ENCODE measurements around the gene TNRC6B.
"Not testable (repeated sequence)": the region's sequence is repeated elsewhere in the genome, so short reads cannot be mapped to it uniquely, and the experiment has no call there.

Gene TNRC6B

DNA sequence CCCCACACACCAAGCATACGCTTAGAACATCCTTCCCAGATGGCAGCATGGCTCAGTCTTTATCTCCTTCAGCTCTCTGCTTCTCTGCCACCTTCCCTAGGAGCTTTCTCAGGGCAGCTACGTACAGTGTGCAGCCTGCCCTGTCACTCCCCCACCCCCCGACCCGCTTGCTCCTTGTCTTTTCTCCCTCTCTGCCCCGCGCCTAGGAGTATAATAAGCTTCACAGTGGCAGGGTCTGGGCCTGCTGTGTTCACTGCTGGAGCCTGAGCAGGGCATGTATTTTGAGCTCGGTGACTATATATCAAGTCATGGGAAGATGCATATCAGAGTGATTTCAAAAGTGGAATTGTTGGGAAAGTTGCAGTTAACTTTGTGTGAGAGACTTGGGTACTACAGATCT is 112.8 kb downstream of the TNRC6B start:
- no peak for DNase-seq

DNA sequence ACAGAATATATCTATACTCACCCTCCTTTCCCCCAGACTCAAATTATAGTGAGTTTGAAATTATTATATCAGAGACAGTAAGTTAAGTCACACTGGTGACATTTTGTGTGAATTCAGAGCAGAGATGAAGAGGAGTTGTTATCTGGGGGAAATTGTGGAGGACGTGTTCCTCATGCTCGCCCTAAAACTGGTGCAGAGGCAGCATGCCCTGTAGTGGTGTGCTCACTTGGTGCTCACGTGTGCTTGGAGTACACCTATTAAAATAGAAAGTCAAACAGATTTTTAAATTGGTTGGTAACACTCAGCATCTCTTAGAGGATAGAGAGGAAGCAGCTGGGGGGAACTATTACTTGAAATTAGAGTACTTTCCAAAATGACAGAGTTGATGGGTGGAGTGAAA is 117.0 kb downstream of the TNRC6B start:
- DNase-seq, result no peak

GRCh38 chr22:40300316-40300715 is 122.6 kb downstream of the TNRC6B start:
- DNase-seq, result no peak

- no peak for DNase-seq
Observed at GRCh38 chr22:40300884-40301672, 123.4 kb downstream of the TNRC6B start.

DNA sequence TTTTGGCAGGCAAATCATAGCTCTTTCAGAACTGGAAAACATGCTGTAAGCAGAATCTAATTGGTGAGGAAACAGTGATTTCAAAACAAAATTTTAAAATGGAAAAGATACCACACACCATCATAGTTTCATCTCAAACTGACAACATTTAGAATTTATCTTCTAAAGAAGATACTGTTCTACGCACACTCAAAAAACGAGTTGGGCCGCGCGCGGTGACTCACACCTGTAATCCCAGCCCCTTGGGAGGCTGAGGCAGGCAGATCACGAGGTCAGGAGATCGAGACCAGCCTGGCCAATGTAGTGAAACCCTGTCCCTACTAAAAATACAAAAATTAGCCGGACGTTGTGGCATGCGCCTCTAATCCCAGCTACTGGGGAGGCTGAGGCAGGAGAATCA is 124.4 kb downstream of the TNRC6B start:
- DNase-seq, result peak; percentile 26 to 44

- DNase-seq, result no peak
Observed at GRCh38 chr22:40305625-40306024, 127.9 kb downstream of the TNRC6B start.

- DNase-seq, result no peak
Observed at GRCh38 chr22:40308999-40309573, 131.4 kb downstream of the TNRC6B start.

GRCh38 chr22:40309631-40310030 is 131.9 kb downstream of the TNRC6B start:
- no peak for DNase-seq

GRCh38 chr22:40310081-40310767 is 132.5 kb downstream of the TNRC6B start:
- no peak for DNase-seq

GRCh38 chr22:40310768-40311120 is 133.0 kb downstream of the TNRC6B start:
- DNase-seq, result no peak

DNA sequence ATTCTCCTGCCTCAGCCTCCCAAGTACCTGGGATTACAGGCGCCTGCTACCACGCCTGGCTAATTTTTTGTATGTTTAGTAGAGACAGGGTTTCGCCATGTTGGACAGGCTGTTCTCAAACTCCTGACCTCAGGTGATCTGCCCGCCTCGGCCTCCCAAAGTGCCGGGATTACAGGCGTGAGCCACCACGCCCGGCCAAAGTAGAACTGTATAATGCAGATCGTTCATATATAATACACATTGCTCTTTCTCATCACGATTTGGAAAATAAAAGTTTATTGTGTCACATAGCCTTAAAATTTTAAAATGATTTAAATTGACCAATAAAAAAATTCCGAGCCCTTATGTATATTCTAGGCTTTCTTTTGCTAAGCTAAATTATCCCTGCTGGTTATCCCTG is 133.9 kb downstream of the TNRC6B start:
- DNase-seq, result not testable (repeated sequence)

- no peak for DNase-seq
Observed at GRCh38 chr22:40312050-40312449, 134.3 kb downstream of the TNRC6B start.

DNA sequence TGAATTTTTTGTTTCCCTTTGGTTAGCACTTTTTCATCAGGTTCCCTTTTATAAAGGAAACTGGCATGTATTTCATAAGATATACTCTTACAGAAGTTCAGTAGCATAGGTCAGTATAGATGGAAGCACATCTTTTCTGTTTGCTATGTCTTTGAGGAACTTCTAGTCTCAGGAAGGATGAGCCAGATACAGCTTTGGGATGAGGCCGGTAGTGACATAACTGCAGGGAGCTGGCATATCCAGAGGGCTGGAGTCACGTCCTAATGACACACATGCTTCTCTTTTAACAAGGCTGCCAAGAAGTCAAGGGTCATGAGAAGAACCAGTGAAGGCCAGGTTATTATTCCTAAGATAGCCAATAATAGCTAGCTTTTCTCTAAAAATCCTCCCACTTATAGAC is 135.3 kb downstream of the TNRC6B start:
- DNase-seq, result no peak

GRCh38 chr22:40314041-40314440 is 136.3 kb downstream of the TNRC6B start:
- DNase-seq, result no peak

- no peak for DNase-seq
Observed at GRCh38 chr22:40320687-40321086, 143.0 kb downstream of the TNRC6B start.

DNA sequence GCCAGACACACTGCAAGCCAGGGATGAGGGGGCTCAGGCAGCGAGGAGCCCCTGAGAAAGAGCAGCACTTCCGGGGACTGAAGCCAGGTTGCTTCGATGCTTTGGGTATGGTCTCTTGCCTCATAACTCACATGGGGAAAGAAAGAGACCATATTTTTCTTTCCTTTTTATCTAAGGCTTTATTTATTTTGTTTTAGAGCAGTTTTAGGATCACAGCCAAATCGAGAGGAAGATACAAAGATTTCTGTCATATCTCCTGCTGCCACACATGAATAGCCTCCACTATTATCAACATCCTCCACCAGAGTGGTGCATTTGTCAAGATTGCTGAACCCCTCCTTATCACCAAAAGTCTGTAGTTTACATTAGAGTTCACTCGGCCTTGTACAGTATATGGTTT is 144.3 kb downstream of the TNRC6B start:
- DNase-seq, result no peak

DNA sequence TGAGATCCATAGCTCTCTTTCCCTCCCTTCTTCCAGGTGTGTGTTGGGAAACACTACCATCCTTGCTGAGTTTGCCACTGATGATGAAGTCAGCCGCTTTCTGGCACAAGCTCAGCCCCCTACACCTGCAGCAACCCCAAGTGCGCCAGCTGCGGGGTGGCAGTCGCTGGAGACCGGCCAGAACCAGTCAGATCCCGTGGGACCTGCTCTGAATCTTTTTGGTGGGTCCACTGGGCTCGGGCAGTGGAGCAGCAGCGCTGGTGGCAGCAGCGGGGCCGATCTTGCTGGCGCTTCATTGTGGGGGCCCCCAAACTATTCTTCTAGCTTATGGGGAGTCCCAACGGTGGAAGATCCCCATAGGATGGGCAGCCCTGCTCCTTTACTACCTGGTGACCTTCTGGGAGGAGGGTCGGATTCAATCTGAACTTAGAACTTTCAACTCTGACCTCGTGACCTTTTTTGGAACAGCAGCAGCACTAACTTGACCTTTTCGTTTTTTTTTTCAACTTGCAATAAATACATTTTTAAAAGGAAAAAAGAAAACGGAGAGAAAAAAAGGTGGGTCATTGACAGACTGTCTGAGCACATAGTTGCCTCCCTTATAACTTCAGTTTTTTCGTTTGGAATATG is 145.2 kb downstream of the TNRC6B start:
- no peak for DNase-seq

- DNase-seq, result no peak
Observed at GRCh38 chr22:40323681-40324171, 146.0 kb downstream of the TNRC6B start.

DNA sequence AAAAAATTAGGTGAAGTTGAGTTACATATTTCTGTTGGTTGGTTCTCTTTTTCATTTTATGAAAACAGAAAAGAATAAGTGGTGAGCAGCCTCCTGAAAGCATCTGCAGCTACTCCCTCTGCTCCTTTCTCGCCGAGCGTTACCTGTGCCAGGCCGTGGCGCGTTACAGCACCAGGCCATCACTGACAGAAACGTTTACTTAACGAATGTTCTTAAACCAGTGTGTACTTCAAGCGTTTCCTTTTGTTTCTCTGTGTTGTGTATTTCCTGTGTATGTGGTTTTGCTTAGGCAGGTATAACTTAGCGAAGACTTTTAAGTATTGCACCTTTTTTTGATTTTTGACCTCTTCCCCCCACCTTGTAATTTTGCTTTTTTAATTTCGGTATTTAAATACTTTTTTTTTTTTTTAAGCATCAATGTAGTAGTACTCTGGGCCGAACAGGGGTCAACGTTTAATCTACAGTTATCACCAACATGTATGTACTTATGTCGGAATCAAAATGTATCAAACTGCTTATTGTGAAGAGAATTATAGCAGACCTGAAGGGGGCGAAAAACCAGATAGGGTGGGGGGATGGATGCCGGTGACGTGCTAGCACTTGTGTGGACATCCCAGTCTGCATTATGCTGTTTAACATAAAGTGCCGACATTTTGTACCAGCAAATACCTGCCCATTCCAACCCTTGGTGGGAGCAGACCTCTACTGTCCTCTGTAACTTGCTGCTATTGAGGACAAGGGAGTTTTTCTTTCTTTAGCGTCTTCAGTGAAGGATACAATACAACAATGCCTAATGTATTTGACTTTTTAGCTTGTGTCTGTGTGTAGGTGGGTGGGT is 147.0 kb downstream of the TNRC6B start:
- DNase-seq, result peak; percentile 38 to 47

DNA sequence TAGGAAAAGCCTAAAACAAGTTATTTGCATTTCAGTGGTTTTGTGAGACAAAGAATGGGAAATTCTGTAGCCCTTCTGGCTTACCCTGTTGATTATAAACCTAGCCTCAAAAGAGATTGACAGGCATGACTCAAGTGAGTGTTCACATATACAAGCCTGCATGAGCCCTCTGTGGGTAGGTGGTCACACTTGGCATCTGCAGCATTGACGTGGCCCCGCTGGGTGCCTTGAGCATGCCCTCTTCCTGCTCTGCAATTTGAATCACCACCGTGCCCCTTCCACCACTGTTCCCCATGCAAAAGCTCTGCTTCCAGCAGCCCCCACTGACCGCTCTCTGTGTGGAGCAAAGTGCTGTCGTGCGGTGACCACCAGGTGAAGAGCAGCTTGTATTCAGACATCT is 147.6 kb downstream of the TNRC6B start:
- peak; percentile 66 to 77 for DNase-seq

DNA sequence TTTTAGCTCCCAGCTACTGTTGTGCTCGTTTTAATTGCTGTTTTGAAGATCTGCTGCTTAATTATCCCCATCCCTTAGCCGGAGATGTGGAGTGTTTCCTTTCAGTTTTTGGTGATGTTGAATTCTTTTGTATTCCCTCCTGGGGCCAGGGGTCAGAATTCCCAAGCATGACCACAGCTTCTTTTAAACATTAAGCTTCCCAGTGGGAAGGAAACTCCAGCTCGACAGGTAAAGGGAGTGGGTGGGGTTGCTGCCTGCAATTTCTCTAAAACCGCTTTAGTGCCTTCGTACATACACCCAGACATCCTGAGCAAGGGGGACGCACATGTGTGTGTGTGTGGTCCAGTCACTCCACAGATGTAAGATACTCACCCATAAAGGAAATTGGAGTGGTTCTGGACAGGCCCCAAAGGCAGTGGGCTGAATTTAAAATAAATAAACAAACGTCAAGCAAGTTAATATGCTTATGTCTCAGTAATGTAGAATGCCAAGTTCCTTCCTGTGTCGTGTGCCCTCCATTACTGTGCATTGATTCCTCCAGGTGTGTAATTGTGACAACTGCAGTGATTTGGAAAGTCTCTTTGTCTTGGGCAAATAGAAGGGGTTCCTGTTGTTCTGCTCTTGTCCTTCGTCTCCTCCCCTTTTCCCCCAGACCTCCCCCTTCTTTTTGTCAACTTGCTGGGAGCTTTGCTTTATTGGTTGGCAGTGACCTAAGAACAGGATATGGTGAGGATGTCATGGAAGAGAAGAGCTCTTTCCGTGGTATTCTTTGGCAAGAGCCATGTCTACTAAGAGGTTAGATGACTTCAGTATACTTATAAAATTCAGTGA is 149.4 kb downstream of the TNRC6B start:
- DNase-seq, result no peak

Measured in activated CD4-positive, alpha-beta T cell treated with anti-CD3 and anti-CD28 coated beads, Interleukin-2, amount 50 U/mL, for 48 hours (primary cell).